CD1c-positive myeloid dendritic cell (primary cell): ENCODE results near the gene CYB561D1.
A peak's percentile ranks its signal among the peaks of the same experiment; 100 is the strongest.
"Not testable (repeated sequence)": the region's sequence is repeated elsewhere in the genome, so short reads cannot be mapped to it uniquely, and the experiment has no call there.

Source experiments
- DNase-seq: peaks from one replicate; pipeline ENCODE4 v3.0.0-alpha.2; 2016; ENCODE audit errors: extremely low spot score

The CYB561D1 gene

GRCh38 chr1:109493805-109494539 lies at the start of gene CYB561D1:
Gene CYB561D1, plus strand, starts transcription at chr1:109494094. Its CDS starts 46 bp downstream, at chr1:109494140.
- peak; percentile 95 for DNase-seq

GRCh38 chr1:109444346-109444745 lies 49.5 kb upstream of the CYB561D1 start:
- DNase-seq: no peak

GRCh38 chr1:109445949-109446695 lies 47.8 kb upstream of the CYB561D1 start:
- DNase-seq: not testable (repeated sequence)

GRCh38 chr1:109447524-109447923 lies 46.4 kb upstream of the CYB561D1 start:
- no peak for DNase-seq

- no peak for DNase-seq
These were observed 39.3 kb upstream of the CYB561D1 start for GRCh38 chr1:109454497-109455133.

GRCh38 chr1:109457819-109458218 lies 36.1 kb upstream of the CYB561D1 start:
- DNase-seq: no peak

GRCh38 chr1:109466125-109466451 lies 27.8 kb upstream of the CYB561D1 start:
- no peak for DNase-seq

GRCh38 chr1:109466452-109467300 lies 27.2 kb upstream of the CYB561D1 start, which contains the start of gene SYPL2:
Gene SYPL2, plus strand, starts transcription at chr1:109466546. Its CDS starts 298 bp downstream, at chr1:109466844.
- peak; percentile 18 for DNase-seq

GRCh38 chr1:109467301-109467777 lies 26.6 kb upstream of the CYB561D1 start:
- no peak for DNase-seq

GRCh38 chr1:109468061-109468460 lies 25.8 kb upstream of the CYB561D1 start:
- DNase-seq: no peak

- no peak for DNase-seq
These were observed 25.0 kb upstream of the CYB561D1 start for GRCh38 chr1:109468903-109469302.

GRCh38 chr1:109470245-109470644 lies 23.6 kb upstream of the CYB561D1 start:
- no peak for DNase-seq

- no peak for DNase-seq
These were observed 21.1 kb upstream of the CYB561D1 start for GRCh38 chr1:109472779-109473178.

GRCh38 chr1:109473284-109474057 lies 20.4 kb upstream of the CYB561D1 start:
- not testable (repeated sequence) for DNase-seq

- DNase-seq: no peak
These were observed 19.2 kb upstream of the CYB561D1 start for GRCh38 chr1:109474697-109475096.

- DNase-seq: no peak
These were observed 18.6 kb upstream of the CYB561D1 start for GRCh38 chr1:109475261-109475660.

- DNase-seq: no peak
These were observed 17.1 kb upstream of the CYB561D1 start for GRCh38 chr1:109476825-109477224.

GRCh38 chr1:109477821-109478220 lies 16.1 kb upstream of the CYB561D1 start:
- no peak for DNase-seq

- no peak for DNase-seq
These were observed 15.1 kb upstream of the CYB561D1 start for GRCh38 chr1:109478806-109479205.

- DNase-seq: no peak
These were observed 14.6 kb upstream of the CYB561D1 start for GRCh38 chr1:109479311-109479710.

GRCh38 chr1:109479901-109480300 lies 14.0 kb upstream of the CYB561D1 start:
- DNase-seq: no peak
